Peyer's patch (tissue), 4 donors: ENCODE data around the gene LUC7L3. TPM values are rescaled to one million over a fixed set of nuclear protein-coding genes. Genes with fewer than 3 reads are reported as not detected.

Experiments
- DNase-seq, 3 donors: peaks; one replicate each; pipeline ENCODE4 v3.0.0-alpha.2; 2017 to 2019
- H3K27ac ChIP-seq, 4 donors: fragments of 200-600 bp; sonication (generic); one replicate each; pipeline ENCODE4 v1.5.1; 2016 to 2019
- H3K27me3 ChIP-seq, 2 donors: fragments of 200-600 bp; sonication (generic); one replicate each; pipeline ENCODE4 v1.5.1; 2019
- H3K36me3 ChIP-seq, 3 donors: fragments of 200-600 bp; sonication (generic); one replicate each; pipeline ENCODE4 v1.5.1; 2016 to 2019
- H3K4me1 ChIP-seq, 4 donors: fragments of 200-600 bp; sonication (generic); one replicate each; pipeline ENCODE4 v1.5.1; 2016 to 2019
- H3K4me3 ChIP-seq, 4 donors: fragments of 200-600 bp; sonication (generic); 1 replicate in 3 of 4; 2 replicates in 1 of 4; pipeline ENCODE4 v1.5.1; 2016 to 2019; ENCODE audit warnings: mild to moderate bottlenecking in 1 of 4
- H3K9me3 ChIP-seq, 4 donors: fragments of 200-600 bp; sonication (generic); one replicate each; pipeline ENCODE4 v1.5.1; 2016 to 2019; ENCODE audit warnings: mild to moderate bottlenecking in 1 of 4
- CTCF ChIP-seq, 6 experiments: fragments of 450-650 bp in 4 of 6; fragments of 200-600 bp in 2 of 6; sonication (generic) in 1 of 6; IDR thresholded peaks; one replicate each; pipeline ENCODE4 v1.5.1; 2017 to 2019; ENCODE audit warnings: antibody characterized with exemption in 6 of 6, mild to moderate bottlenecking in 3 of 6, moderate library complexity in 1 of 6
- POLR2A ChIP-seq, 2 donors: fragments of 450-650 bp; IDR thresholded peaks; one replicate each; pipeline ENCODE4 v1.5.1; 2017; ENCODE audit warnings: antibody characterized with exemption in 2 of 2, mild to moderate bottlenecking in 2 of 2, moderate library complexity in 2 of 2
- total RNA-seq, 4 donors: library from RNA; depleted of rRNA; stranded (reverse); fragments of >200 nt; gene quantifications; one replicate each; pipeline ENCODE4 v1.1.0, GENCODE V29; 2016

Gene LUC7L3
- total RNA-seq, 4 donors from 2014 or later: 77.2 to 1,326 (median 139) TPM

DNA sequence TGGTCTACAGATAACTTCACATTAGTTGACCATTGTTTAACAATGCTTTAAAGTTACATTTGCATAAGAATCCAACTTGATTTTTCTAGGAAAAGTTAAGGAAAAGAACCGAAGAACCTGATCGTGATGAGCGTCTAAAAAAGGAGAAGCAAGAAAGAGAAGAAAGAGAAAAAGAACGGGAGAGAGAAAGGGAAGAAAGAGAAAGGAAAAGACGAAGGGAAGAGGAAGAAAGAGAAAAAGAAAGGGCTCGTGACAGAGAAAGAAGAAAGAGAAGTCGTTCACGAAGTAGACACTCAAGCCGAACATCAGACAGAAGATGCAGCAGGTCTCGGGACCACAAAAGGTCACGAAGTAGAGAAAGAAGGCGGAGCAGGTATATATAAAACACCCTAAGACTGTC, 26.2 kb downstream of the LUC7L3 start:
- Histone ChIP-seq H3K27ac (no peak overlapping the region), H3K36me3 (peaks cover 0 to 98% (median 3%) of the 10 kb centered on the region in 3 donors), H3K9me3 (no peaks in the 10 kb centered on the region), H3K4me1 (no peaks in the 10 kb centered on the region), H3K4me3 (no peak overlapping the region), H3K27me3 (no peaks in the 10 kb centered on the region)
- TF ChIP-seq POLR2A (IDR thresholded peaks at IDR 0.05) (no peak), CTCF (IDR thresholded peaks at IDR 0.05) (no peak)
- no peak for DNase-seq

DNA sequence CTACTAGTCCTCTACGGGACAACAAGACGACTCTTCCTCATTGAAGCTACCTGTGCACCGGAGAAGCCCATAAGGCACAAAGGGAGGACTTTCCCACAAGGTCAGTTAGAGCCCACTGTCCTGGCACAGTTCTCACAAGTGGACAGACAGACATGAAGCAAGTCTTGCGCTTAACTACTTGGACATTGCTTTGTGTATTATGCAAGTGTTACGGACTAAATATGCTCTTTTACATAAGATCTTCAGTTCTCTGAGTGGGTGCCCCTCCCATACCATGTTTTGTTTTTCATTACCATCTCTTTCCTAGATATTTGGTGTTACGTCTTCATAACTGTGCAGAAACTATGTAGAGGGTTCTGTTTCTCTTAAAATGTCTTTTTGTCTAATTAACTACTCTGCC, 29.8 kb downstream of the LUC7L3 start:
- Histone ChIP-seq H3K36me3 (peaks cover 0 to 98% (median 0%) of the 10 kb centered on the region in 3 donors), H3K4me3 (no peak overlapping the region), H3K27ac (no peak overlapping the region), H3K9me3 (no peaks in the 10 kb centered on the region), H3K27me3 (no peaks in the 10 kb centered on the region), H3K4me1 (no peaks in the 10 kb centered on the region)
- DNase-seq: no peak
- TF ChIP-seq CTCF (IDR thresholded peaks at IDR 0.05): no peak

DNA sequence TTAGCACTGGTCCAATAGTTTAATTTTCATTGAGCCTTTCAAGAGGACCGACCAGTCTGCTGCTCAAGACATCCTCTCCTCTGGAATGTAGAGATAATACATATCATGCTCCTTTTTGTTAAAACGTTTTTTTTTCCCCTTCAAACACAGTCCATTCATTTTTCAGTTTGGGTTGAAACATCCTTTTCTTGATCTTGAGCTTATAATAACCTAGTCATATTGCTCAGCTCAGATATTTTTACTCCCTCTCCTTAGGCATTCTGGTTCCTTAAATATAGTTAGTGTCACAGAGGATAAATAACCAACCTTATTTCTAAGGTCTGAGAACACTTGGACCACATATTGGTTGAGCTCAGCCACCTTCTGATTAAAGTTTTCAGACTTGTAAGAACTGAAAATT, 35.1 kb downstream of the LUC7L3 start:
- Histone ChIP-seq H3K4me1 (peaks cover 0 to 5% (median 0%) of the 10 kb centered on the region in 4 donors), H3K27me3 (no peaks in the 10 kb centered on the region), H3K9me3 (no peaks in the 10 kb centered on the region), H3K4me3 (no peak overlapping the region), H3K27ac (no peak overlapping the region), H3K36me3 (peaks cover 0 to 67% (median 0%) of the 10 kb centered on the region in 3 donors)
- DNase-seq: no peak
- TF ChIP-seq POLR2A (IDR thresholded peaks at IDR 0.05) (no peak), CTCF (IDR thresholded peaks at IDR 0.05) (no peak)

GRCh38 chr17:50758524-50758923, 39.1 kb downstream of the LUC7L3 start:
- Histone ChIP-seq H3K4me3 (no peak overlapping the region), H3K27me3 (no peaks in the 10 kb centered on the region), H3K9me3 (no peaks in the 10 kb centered on the region), H3K36me3 (peaks cover 0 to 48% (median 0%) of the 10 kb centered on the region in 3 donors), H3K27ac (no peak overlapping the region), H3K4me1 (peaks cover 0 to 9% (median under 1%) of the 10 kb centered on the region in 4 donors)
- no peak for TF ChIP-seq POLR2A (IDR thresholded peaks at IDR 0.05)
- no peak for DNase-seq

DNA sequence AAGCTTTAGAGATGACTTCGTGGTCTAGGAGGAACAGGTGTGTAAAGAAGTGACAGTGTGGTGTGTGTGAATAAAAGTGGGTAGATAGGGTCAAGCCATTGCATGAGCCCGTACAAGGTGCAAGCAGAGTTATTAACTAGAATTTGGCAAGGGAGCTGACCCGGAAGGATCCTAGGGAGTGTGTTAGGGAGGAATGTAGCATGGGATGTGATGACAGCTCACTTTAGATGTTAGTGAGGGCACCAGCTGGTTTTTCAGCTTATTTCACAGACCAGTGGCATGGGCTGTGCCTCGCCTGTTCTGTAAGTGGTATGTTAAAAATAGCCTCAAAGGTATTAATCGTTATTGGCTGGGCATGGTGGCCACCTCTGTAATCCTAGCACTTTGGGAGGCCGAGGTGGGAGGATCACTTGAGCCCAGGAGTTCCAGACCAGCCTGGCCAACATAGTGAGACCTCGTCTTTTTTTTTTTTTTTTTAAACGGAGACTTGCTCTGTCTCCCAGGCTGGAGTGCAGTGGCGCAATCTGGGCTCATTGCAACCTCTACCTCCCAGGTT, 39.7 kb downstream of the LUC7L3 start:
- TF ChIP-seq CTCF (IDR thresholded peaks at IDR 0.05): no peak
- no peak for TF ChIP-seq POLR2A (IDR thresholded peaks at IDR 0.05)
- H3K27ac ChIP-seq: no peak overlapping the region
- H3K36me3 ChIP-seq: peaks cover 0 to 43% (median 0%) of the 10 kb centered on the region in 3 donors
- no peak overlapping the region for H3K4me3 ChIP-seq
- no peaks in the 10 kb centered on the region for H3K9me3 ChIP-seq
- peaks cover 0 to 14% (median 2%) of the 10 kb centered on the region in 4 donors for H3K4me1 ChIP-seq
- no peaks in the 10 kb centered on the region for H3K27me3 ChIP-seq
- DNase-seq: no peak

GRCh38 chr17:50762177-50762576, 42.8 kb downstream of the LUC7L3 start:
- H3K4me1 ChIP-seq: peaks cover 0 to 25% (median 7%) of the 10 kb centered on the region in 4 donors
- TF ChIP-seq POLR2A (IDR thresholded peaks at IDR 0.05) (no peak), CTCF (IDR thresholded peaks at IDR 0.05) (no peak)
- peaks cover 0 to 26% (median 0%) of the 10 kb centered on the region in 3 donors for H3K36me3 ChIP-seq
- DNase-seq: no peak
- H3K27ac ChIP-seq: no peak overlapping the region
- no peaks in the 10 kb centered on the region for H3K9me3 ChIP-seq
- no peaks in the 10 kb centered on the region for H3K27me3 ChIP-seq
- H3K4me3 ChIP-seq: no peak overlapping the region
